HepG2 (cell line): ENCODE data around the gene LRPPRC. TPM values are rescaled to one million over a fixed set of nuclear protein-coding genes. Genes with fewer than 3 reads are reported as not detected.

ENCODE experiments used
- EZH2 ChIP-seq: conservative IDR thresholded peaks from 2 replicates; pipeline ENCODE4 v1.6.1; 2012; ENCODE audit warnings: mild to moderate bottlenecking, low read depth, low read length, moderate library complexity
- GFI1 ChIP-seq: sonication (generic); formaldehyde crosslinking; IDR thresholded peaks from 2 replicates; pipeline ENCODE4 v1.5.0; 2020; ENCODE audit warnings: missing genetic modification reagents, mild to moderate bottlenecking, borderline replicate concordance
- HNRNPK ChIP-seq: fragments of 200-400 bp; formaldehyde crosslinking; IDR thresholded peaks from 2 replicates; pipeline ENCODE4 v1.6.1; 2018; ENCODE audit warnings: low read length, low read depth, moderate library complexity, mild to moderate bottlenecking; ENCODE audit not compliant: poor library complexity, severe bottlenecking
- KDM3A ChIP-seq: IDR thresholded peaks from 2 replicates; pipeline ENCODE4 v1.6.1; 2018; ENCODE audit warnings: low read depth, missing compliant biosample characterization
- MBD4 ChIP-seq: IDR thresholded peaks from 2 replicates; pipeline ENCODE4 v1.6.1; 2012; ENCODE audit warnings: low read length, inconsistent platforms, borderline replicate concordance
- MEF2D ChIP-seq: sonication (generic); formaldehyde crosslinking; IDR thresholded peaks from 2 replicates; pipeline ENCODE4 v1.5.1; 2020; ENCODE audit warnings: mild to moderate bottlenecking, missing genetic modification reagents
- MYC ChIP-seq: sonication (generic); formaldehyde crosslinking; IDR thresholded peaks from 2 replicates; pipeline ENCODE4 v1.9.0; 2021; ENCODE audit warnings: missing genetic modification reagents, borderline replicate concordance
- POLR2AphosphoS2 ChIP-seq: IDR thresholded peaks from 2 replicates; pipeline ENCODE4 v1.6.1; 2011; ENCODE audit warnings: low read depth, low read length, improper control_type of control experiment
- RBM39 ChIP-seq: fragments of 200-400 bp; formaldehyde crosslinking; IDR thresholded peaks from one replicate; pipeline ENCODE4 v1.6.1; 2018; ENCODE audit warnings: antibody characterized with exemption, mild to moderate bottlenecking, low read depth, low read length; ENCODE audit not compliant: poor library complexity, severe bottlenecking
- SALL2 ChIP-seq: sonication (generic); formaldehyde crosslinking; IDR thresholded peaks from 2 replicates; pipeline ENCODE4 v1.8.1; 2023; ENCODE audit warnings: mild to moderate bottlenecking, missing genetic modification reagents, inconsistent platforms
- SOX6 ChIP-seq, 2 experiments: fragments of 450-650 bp in 1 of 2; sonication (generic) in 1 of 2; formaldehyde crosslinking in 1 of 2; IDR thresholded peaks; 2 replicates each; pipeline versions ENCODE4 v1.4.0 to v1.6.1; 2017 to 2020; ENCODE audit warnings: antibody characterized with exemption in 1 of 2, mild to moderate bottlenecking in 1 of 2, missing genetic modification reagents in 1 of 2
- TMF1 ChIP-seq: sonication (generic); formaldehyde crosslinking; IDR thresholded peaks from 2 replicates; pipeline ENCODE4 v1.8.1; 2022; ENCODE audit warnings: low read depth, missing genetic modification reagents
- ZBTB38 ChIP-seq: sonication (generic); formaldehyde crosslinking; IDR thresholded peaks from 2 replicates; pipeline ENCODE4 v1.5.1; 2020; ENCODE audit warnings: mild to moderate bottlenecking, missing genetic modification reagents
- ZBTB44 ChIP-seq: sonication (generic); formaldehyde crosslinking; IDR thresholded peaks from 2 replicates; pipeline ENCODE4 v1.4.0; 2020; ENCODE audit warnings: missing genetic modification reagents
- ZFP91 ChIP-seq: sonication (generic); formaldehyde crosslinking; IDR thresholded peaks from 2 replicates; pipeline ENCODE4 v1.9.0; 2022; ENCODE audit warnings: missing genetic modification reagents, mild to moderate bottlenecking, borderline replicate concordance
- ZNF18 ChIP-seq: sonication (generic); formaldehyde crosslinking; IDR thresholded peaks from 2 replicates; pipeline ENCODE4 v1.8.0; 2022; ENCODE audit warnings: mild to moderate bottlenecking, missing genetic modification reagents; ENCODE audit not compliant: insufficient replicate concordance
- ZNF276 ChIP-seq: sonication (generic); formaldehyde crosslinking; IDR thresholded peaks from 2 replicates; pipeline ENCODE4 v1.4.0; 2020; ENCODE audit warnings: mild to moderate bottlenecking, low read depth, missing genetic modification reagents
- ZNF354B ChIP-seq: sonication (generic); formaldehyde crosslinking; IDR thresholded peaks from 2 replicates; pipeline ENCODE4 v1.8.0; 2022; ENCODE audit warnings: mild to moderate bottlenecking, missing genetic modification reagents
- ZNF7 ChIP-seq: IDR thresholded peaks from 2 replicates; pipeline ENCODE4 v1.6.1; 2016; ENCODE audit warnings: missing biosample characterization, missing genetic modification reagents
- ZNF710 ChIP-seq: sonication (generic); formaldehyde crosslinking; IDR thresholded peaks from 2 replicates; pipeline ENCODE4 v1.5.0; 2020; ENCODE audit warnings: mild to moderate bottlenecking, missing genetic modification reagents, borderline replicate concordance
- ZSCAN31 ChIP-seq: sonication (generic); formaldehyde crosslinking; IDR thresholded peaks from 2 replicates; pipeline ENCODE4 v1.5.0; 2020; ENCODE audit warnings: low read depth, mild to moderate bottlenecking, missing genetic modification reagents
- polyA plus RNA-seq, 8 experiments: library from polyadenylated mRNA; depleted of rRNA in 3 of 8; stranded (reverse) in 7 of 8; unstranded in 1 of 8; fragments of >200 nt; fragmentation: Illumina TruSeq in 4 of 8; extraction: Trizol in 4 of 8; gene quantifications; 2 replicates each; pipeline versions ENCODE4 v1.2.1 to v1.2.3, GENCODE V29; 2011 to 2016; ENCODE audit warnings: low read depth in 4 of 8, missing spikeins in 1 of 8, mixed read lengths in 1 of 8; ENCODE audit not compliant: insufficient read depth in 1 of 8
- total RNA-seq, 5 experiments: library from RNA; depleted of rRNA; stranded (reverse); fragments of >200 nt; fragmentation: Illumina TruSeq; extraction: Trizol; gene quantifications; 2 replicates each; pipeline ENCODE4 v1.2.3, GENCODE V29; 2016; ENCODE audit warnings: low read depth in 1 of 5

LRPPRC gene
- total and polyA plus RNA-seq, 2 of the 13 experiments (the other 11 are each of a cell fraction or from before 2014, with no cell fraction given), result 117 to 167 TPM

GRCh38 chr2:44044281-44044720, 48.5 kb upstream of the LRPPRC start (continued):
- peak; percentile 83 for TF ChIP-seq ZFP91
- TF ChIP-seq GFI1 (CRISPR knock-in tag), result peak; percentile 59; the same call in 1 of the 2 replicates
- TF ChIP-seq ZNF7 (CRISPR knock-in tag), result no peak
- TF ChIP-seq MEF2D (CRISPR knock-in tag), result no peak
- TF ChIP-seq ZBTB38 (CRISPR knock-in tag), result no peak
- TF ChIP-seq ZSCAN31 (CRISPR knock-in tag), result no peak
- no peak for TF ChIP-seq EZH2
- no peak for TF ChIP-seq SALL2 (CRISPR knock-in tag)
- TF ChIP-seq POLR2AphosphoS2, result no peak
- peak; percentile 29 for TF ChIP-seq RBM39
- TF ChIP-seq ZNF276, result no peak
- TF ChIP-seq MBD4, result no peak
- TF ChIP-seq ZNF354B (CRISPR knock-in tag), result no peak
- TF ChIP-seq KDM3A (CRISPR knock-in tag), result peak; percentile 91
- TF ChIP-seq HNRNPK, result no peak
- TF ChIP-seq ZNF710 (CRISPR knock-in tag), result peak; percentile 73; the same call in 1 of the 2 replicates
- no peak for TF ChIP-seq ZNF18 (CRISPR knock-in tag)
- no peak for TF ChIP-seq SOX6 (IDR thresholded peaks at IDR 0.05)
- peak; percentile 70 for TF ChIP-seq SOX6 (CRISPR knock-in tag; IDR thresholded peaks at IDR 0.05)
- TF ChIP-seq TMF1, result no peak
- peak; percentile 85; the same call in 1 of the 2 replicates for TF ChIP-seq ZBTB44 (CRISPR knock-in tag)
- TF ChIP-seq MYC (CRISPR knock-in tag), result peak; percentile 15; the same call in 1 of the 2 replicates
